B cell (primary cell): ENCODE measurements around the gene TLX1. TPM values are rescaled to one million over a fixed set of nuclear protein-coding genes. Genes with fewer than 3 reads are reported as not detected.

ENCODE experiments used
- ATAC-seq: fragments of 200-7000 bp; cut with Tn5 transposase; one replicate; pipeline ENCODE4 v1.10.0; 2021; ENCODE audit warnings: low read depth, mild to moderate bottlenecking, moderate number of reproducible peaks, moderate library complexity
- CTCF ChIA-PET: fragments of 350-600 bp; sonication (Branson Sonifier 250); formaldehyde crosslinking; loops from one replicate; lab custom pipeline; 2021; ENCODE audit warnings: antibody characterized with exemption, inconsistent platforms; lab: Charles Lee
- POLR2A ChIA-PET: fragments of 350-600 bp; sonication (Branson Sonifier 250); formaldehyde crosslinking; loops from one replicate; lab custom pipeline; 2021; ENCODE audit warnings: antibody characterized with exemption; lab: Charles Lee
- DNase-seq: peaks from one replicate; pipeline ENCODE4 v3.0.0; 2013
- H2AFZ ChIP-seq: 2 replicates; pipeline ENCODE4 v1.6.1; 2012; ENCODE audit warnings: mild to moderate bottlenecking, low read depth, low read length; ENCODE audit not compliant: insufficient read depth, poor library complexity, severe bottlenecking
- H3K27ac ChIP-seq, 2 donors: 1 replicate in 1 of 2; 2 replicates in 1 of 2; pipeline ENCODE4 v1.5.1; 2012 to 2013; ENCODE audit warnings: low read length in 2 of 2, mild to moderate bottlenecking in 2 of 2, moderate library complexity in 1 of 2
- H3K27me3 ChIP-seq, 4 experiments: fragments of 200-600 bp in 1 of 4; sonication (generic) in 1 of 4; replicated peaks in 1 of 4; 1 replicate in 2 of 4; 2 replicates in 2 of 4; pipeline versions ENCODE4 v1.6.1 to v1.7.0; 2013 to 2016; ENCODE audit warnings: low read length in 3 of 4, mild to moderate bottlenecking in 2 of 4, mixed read lengths in 1 of 4, moderate library complexity in 1 of 4; ENCODE audit not compliant: insufficient read depth in 4 of 4, control insufficient read depth in 3 of 4; ENCODE audit errors: control extremely low read depth in 1 of 4
- H3K36me3 ChIP-seq, 2 experiments: replicated peaks in 1 of 2; 1 replicate in 1 of 2; 2 replicates in 1 of 2; pipeline versions ENCODE4 v1.6.1 to v1.7.1; 2013; ENCODE audit warnings: low read length in 1 of 2; ENCODE audit not compliant: insufficient read depth in 2 of 2, control insufficient read depth in 1 of 2; ENCODE audit errors: control extremely low read depth in 1 of 2, extremely low read depth in 1 of 2
- H3K4me1 ChIP-seq, 2 donors: fragments of 200-600 bp in 1 of 2; sonication (generic) in 1 of 2; 1 replicate in 1 of 2; 2 replicates in 1 of 2; pipeline versions ENCODE4 v1.5.1 to v1.6.1; 2013 to 2017; ENCODE audit warnings: low read length in 2 of 2; ENCODE audit not compliant: control insufficient read depth in 2 of 2, insufficient read depth in 2 of 2
- H3K4me2 ChIP-seq: replicated peaks from 2 replicates; pipeline ENCODE3; 2012; ENCODE audit warnings: mild to moderate bottlenecking, low read depth, low read length; ENCODE audit not compliant: poor library complexity, severe bottlenecking
- H3K4me3 ChIP-seq, 5 experiments: fragments of 200-600 bp in 1 of 5; sonication (generic) in 1 of 5; 1 replicate in 3 of 5; 2 replicates in 2 of 5; pipeline versions ENCODE4 v1.5.1 to v1.7.0; 2011 to 2016; ENCODE audit warnings: low read length in 4 of 5, mild to moderate bottlenecking in 4 of 5, low read depth in 2 of 5, control low read depth in 1 of 5, moderate library complexity in 1 of 5; ENCODE audit not compliant: insufficient read depth in 1 of 5; ENCODE audit errors: control extremely low read depth in 1 of 5, extremely low read depth in 1 of 5
- H3K79me2 ChIP-seq: fragments of 200-600 bp; sonication (generic); one replicate; pipeline ENCODE4 v1.6.0; 2016; ENCODE audit warnings: low read length; ENCODE audit not compliant: control insufficient read depth, insufficient read depth
- H3K9ac ChIP-seq: fragments of 200-600 bp; sonication (generic); 2 replicates; pipeline ENCODE4 v1.6.1; 2017; ENCODE audit warnings: mild to moderate bottlenecking, low read length, moderate library complexity
- H3K9me3 ChIP-seq, 3 donors: one replicate each; pipeline versions ENCODE4 v1.6.1 to v1.7.1; 2013; ENCODE audit warnings: low read length in 2 of 3; ENCODE audit not compliant: control insufficient read depth in 2 of 3, insufficient read depth in 1 of 3; ENCODE audit errors: control extremely low read depth in 1 of 3
- H4K20me1 ChIP-seq: 2 replicates; pipeline ENCODE4 v1.6.0; 2012; ENCODE audit warnings: mild to moderate bottlenecking, low read length; ENCODE audit not compliant: insufficient read depth, control insufficient read depth, poor library complexity, severe bottlenecking
- H3K27ac Mint-ChIP-seq: one replicate; pipeline ENCODE4 v1.8.0; 2021; ENCODE audit warnings: mixed read lengths
- H3K27me3 Mint-ChIP-seq: one replicate; pipeline ENCODE4 v1.8.0; 2021; ENCODE audit warnings: mixed read lengths
- H3K4me1 Mint-ChIP-seq: one replicate; pipeline ENCODE4 v1.8.0; 2021; ENCODE audit warnings: mixed read lengths
- H3K4me3 Mint-ChIP-seq: one replicate; pipeline ENCODE4 v1.8.0; 2021; ENCODE audit warnings: mixed read lengths
- H3K9me3 Mint-ChIP-seq: one replicate; pipeline ENCODE4 v1.8.0; 2022; ENCODE audit warnings: mixed read lengths; ENCODE audit not compliant: insufficient read depth
- EZH2 ChIP-seq: IDR thresholded peaks from 2 replicates; pipeline ENCODE4 v1.6.1; 2012; ENCODE audit warnings: borderline replicate concordance, low read depth, mild to moderate bottlenecking, moderate library complexity, low read length; ENCODE audit not compliant: insufficient read depth, poor library complexity, severe bottlenecking
- WGBS: methylation state at CpG from one replicate; pipeline ENCODE4 v1.1.5; 2013; ENCODE audit warnings: missing lambda C conversion rate; ENCODE audit not compliant: insufficient coverage; 5-methylcytosine and 5-hydroxymethylcytosine counted together
- intact Hi-C: fragments of 100-400 bp; cut with micrococcal nuclease; formaldehyde crosslinking; loops from one replicate; pipeline ENCODE4 v1.10.0; 2022
- polyA plus RNA-seq: library from polyadenylated mRNA; depleted of rRNA; stranded (reverse); fragments of >200 nt; gene quantifications from 2 replicates; pipeline ENCODE4 v1.2.3, GENCODE V29; 2012
- total RNA-seq, 2 donors: library from RNA; stranded (reverse); fragments of 120-200 nt in 1 of 2; gene quantifications; 1 replicate in 1 of 2; 2 replicates in 1 of 2; pipeline versions ENCODE4 v1.2.3 to v1.2.4, GENCODE V29; 2013 to 2022
- TF ChIP-seq, protein P1 (sequence below): fragments of 200-600 bp; IDR thresholded peaks from one replicate; pipeline ENCODE4 v1.8.0; 2022; ENCODE audit warnings: antibody characterized with exemption, mild to moderate bottlenecking

The TLX1 gene
- total and polyA plus RNA-seq, 2 donors (not counting 1 experiment from before 2014, with no cell fraction given): not detected

DNA sequence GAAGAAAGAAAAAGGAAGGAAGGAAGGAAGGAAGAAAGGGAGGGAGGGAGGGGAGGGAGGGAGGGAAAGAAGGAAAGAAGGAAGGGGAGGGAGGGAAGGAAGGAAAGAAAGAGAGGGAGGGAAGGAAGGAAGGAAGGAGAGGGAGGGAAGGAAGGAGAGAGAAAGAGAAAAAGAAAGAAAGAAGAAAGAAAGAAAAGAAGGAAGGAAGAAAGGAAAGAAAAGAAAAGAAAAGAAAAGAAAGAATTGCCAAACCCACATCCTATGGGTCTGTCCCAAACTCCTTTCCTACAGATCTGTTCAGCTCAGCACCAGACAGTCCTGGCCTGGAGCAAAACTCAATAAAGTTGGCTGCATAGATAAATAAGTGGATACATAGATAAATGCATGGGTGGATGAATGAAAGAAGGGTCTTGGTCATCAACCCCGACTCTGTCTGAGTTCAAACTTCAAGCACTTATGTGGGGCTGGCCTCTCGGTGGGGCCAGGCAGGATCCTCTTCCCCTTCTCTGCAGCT lies 17.2 kb upstream of the TLX1 start:
- H3K4me1 ChIP-seq: no peaks in the 10 kb centered on the region
- Mint-ChIP-seq H3K4me3 (no peak overlapping the region), H3K27ac (no peak overlapping the region), H3K27me3 (peaks cover 41% of the 10 kb centered on the region), H3K4me1 (no peaks in the 10 kb centered on the region), H3K9me3 (no peaks in the 10 kb centered on the region)
- CTCF ChIA-PET: interaction anchor here (1.1 kb wide), 1 partner anchor 28 kb away, joined by 3 read pairs; no protein-coding TSS in a partner anchor
- H3K9ac ChIP-seq: no peak overlapping the region
- H3K27ac ChIP-seq: no peak overlapping the region
- no peaks in the 10 kb centered on the region for H3K79me2 ChIP-seq
- POLR2A ChIA-PET: interaction anchor here (0.6 kb wide), 1 partner anchor 580 kb away, joined by 14 read pairs; no protein-coding TSS in a partner anchor
- H4K20me1 ChIP-seq: no peaks in the 10 kb centered on the region
- intact Hi-C loops: no loop called here
- H2AFZ ChIP-seq: no peak overlapping the region
- no peak for ATAC-seq
- 61% methylated on average over 2 of the region's 2 CpGs for WGBS
- no peak overlapping the region for H3K4me3 ChIP-seq
- TF ChIP-seq, protein P1, sequence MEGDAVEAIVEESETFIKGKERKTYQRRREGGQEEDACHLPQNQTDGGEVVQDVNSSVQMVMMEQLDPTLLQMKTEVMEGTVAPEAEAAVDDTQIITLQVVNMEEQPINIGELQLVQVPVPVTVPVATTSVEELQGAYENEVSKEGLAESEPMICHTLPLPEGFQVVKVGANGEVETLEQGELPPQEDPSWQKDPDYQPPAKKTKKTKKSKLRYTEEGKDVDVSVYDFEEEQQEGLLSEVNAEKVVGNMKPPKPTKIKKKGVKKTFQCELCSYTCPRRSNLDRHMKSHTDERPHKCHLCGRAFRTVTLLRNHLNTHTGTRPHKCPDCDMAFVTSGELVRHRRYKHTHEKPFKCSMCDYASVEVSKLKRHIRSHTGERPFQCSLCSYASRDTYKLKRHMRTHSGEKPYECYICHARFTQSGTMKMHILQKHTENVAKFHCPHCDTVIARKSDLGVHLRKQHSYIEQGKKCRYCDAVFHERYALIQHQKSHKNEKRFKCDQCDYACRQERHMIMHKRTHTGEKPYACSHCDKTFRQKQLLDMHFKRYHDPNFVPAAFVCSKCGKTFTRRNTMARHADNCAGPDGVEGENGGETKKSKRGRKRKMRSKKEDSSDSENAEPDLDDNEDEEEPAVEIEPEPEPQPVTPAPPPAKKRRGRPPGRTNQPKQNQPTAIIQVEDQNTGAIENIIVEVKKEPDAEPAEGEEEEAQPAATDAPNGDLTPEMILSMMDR: no peak
- no peak for TF ChIP-seq EZH2
- no peak for DNase-seq
- no peaks in the 10 kb centered on the region for H3K9me3 ChIP-seq
- H3K36me3 ChIP-seq: no peaks in the 10 kb centered on the region
- H3K27me3 ChIP-seq: peaks cover 0 to 27% (median 4%) of the 10 kb centered on the region in 4 experiments
- no peak overlapping the region for H3K4me2 ChIP-seq

DNA sequence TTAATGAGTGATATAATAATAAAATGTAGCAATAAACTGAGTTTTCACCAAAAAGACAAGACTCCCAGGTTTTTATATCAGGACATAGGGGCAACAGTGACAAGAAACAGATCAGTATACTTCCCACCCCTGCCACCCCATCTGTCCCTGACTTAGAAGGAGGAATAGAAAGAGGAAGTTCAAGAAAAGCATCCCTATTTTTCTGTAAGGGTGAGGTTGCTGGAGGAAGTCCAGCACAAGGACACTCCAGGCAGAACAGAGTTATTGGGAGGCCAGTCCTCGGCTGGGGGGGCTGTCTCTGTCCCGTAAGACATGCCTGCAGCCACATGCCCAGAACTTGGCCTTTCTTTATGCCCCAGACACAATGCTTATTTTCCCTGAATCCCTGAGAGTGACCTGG lies 16.5 kb upstream of the TLX1 start:
- Histone ChIP-seq H3K27ac (no peak overlapping the region), H3K4me3 (no peak overlapping the region), H3K27me3 (peaks cover 0 to 34% (median 7%) of the 10 kb centered on the region in 4 experiments), H3K4me1 (no peaks in the 10 kb centered on the region), H2AFZ (no peak overlapping the region), H4K20me1 (no peaks in the 10 kb centered on the region), H3K4me2 (no peak overlapping the region), H3K36me3 (no peaks in the 10 kb centered on the region), H3K9ac (no peak overlapping the region), H3K9me3 (no peaks in the 10 kb centered on the region), H3K79me2 (no peaks in the 10 kb centered on the region)
- WGBS: 26% methylated on average over 2 of the region's 2 CpGs
- POLR2A ChIA-PET: no interaction called here
- intact Hi-C loops: no loop called here
- TF ChIP-seq EZH2: no peak
- TF ChIP-seq, protein P1: no peak
- Mint-ChIP-seq H3K27ac (no peak overlapping the region), H3K4me1 (no peaks in the 10 kb centered on the region), H3K27me3 (peaks cover 41% of the 10 kb centered on the region), H3K9me3 (no peaks in the 10 kb centered on the region), H3K4me3 (no peak overlapping the region)
- ATAC-seq (no peak), DNase-seq (no peak)
- CTCF ChIA-PET: interaction anchor here (1.1 to 1.7 kb wide), 3 partner anchors 19 to 28 kb away, joined by 3 to 5 read pairs (median 5); no protein-coding TSS in a partner anchor
